NT2/D1 (cell line): ENCODE measurements around the gene ATP5F1E.

Experiments used
- SUZ12 ChIP-seq: IDR thresholded peaks from 2 replicates; pipeline ENCODE4 v1.6.1; 2011; ENCODE audit not compliant: insufficient read length, insufficient read depth; ENCODE audit errors: extremely low read depth
- YY1 ChIP-seq: IDR thresholded peaks from 2 replicates; pipeline ENCODE4 v1.6.1; 2011; ENCODE audit not compliant: insufficient read length, insufficient read depth

DNA sequence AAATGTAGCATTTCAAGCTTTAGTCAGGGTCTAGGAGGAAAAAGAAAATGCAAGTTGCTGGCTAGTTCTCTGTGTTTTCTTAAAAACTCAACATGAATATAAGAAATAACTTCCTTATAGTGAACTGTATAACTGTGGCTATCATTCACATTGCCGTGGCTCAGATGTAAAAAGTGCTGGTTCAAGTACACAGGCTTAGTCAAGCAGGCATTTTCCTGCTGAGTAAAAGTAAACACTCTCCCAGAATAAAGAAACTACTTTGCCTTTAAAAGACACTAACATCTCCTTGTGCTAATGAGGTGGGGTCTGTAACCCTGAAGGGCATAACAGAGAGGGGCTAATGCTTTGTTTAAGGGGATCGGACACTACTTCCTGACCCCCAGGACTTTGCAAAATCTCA is 3.3 kb downstream of the ATP5F1E start:
- TF ChIP-seq SUZ12 = no peak
- TF ChIP-seq YY1 = no peak
